Astrocyte (in vitro differentiated cells and primary cell): ENCODE results near the gene ECHDC3.

Experiments
- EZH2 ChIP-seq: IDR thresholded peaks from 2 replicates; pipeline ENCODE4 v1.6.1; 2012; ENCODE audit warnings: mild to moderate bottlenecking, low read length, inconsistent platforms; ENCODE audit not compliant: insufficient read depth
- TF ChIP-seq, protein P1 (sequence below): IDR thresholded peaks from 2 replicates; pipeline ENCODE4 v1.5.1; 2011; ENCODE audit warnings: low read depth, mild to moderate bottlenecking, inconsistent platforms, low read length, moderate library complexity; ENCODE audit not compliant: insufficient read depth

DNA sequence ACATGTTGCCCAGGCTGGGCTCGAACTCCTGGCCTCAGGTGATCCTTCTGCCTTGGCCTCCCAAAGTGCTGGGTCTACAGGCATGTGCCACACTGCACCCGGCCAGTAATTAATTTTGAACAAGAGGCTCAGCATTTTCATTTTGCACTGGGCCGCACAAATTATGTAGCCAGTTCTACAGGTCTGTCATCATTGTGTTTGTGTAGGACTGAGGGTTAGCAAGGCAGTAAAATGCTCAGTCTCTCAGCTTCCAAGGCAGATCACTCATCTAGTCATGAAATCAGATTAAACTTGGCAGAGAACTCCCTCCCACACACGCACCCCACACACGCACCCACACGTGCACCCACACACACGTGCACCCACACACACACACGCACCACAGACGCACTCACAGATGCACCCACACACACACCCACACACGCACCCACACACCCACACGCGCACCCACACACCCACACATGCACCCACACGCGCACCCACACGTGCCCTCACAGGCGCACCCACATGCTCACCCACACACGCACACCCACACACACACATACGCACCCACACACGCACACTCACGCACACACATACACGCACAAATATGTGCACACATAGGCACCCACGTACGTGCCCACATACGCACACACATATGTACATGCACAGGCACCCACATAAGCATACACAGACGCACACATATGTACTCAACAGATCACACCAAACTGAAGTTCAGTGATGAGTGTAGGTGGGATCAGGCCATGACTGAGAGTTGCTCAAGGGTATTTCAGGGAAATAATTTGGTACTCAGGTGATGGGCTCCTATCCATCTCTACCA, 53.1 kb downstream of the ECHDC3 start:
- TF ChIP-seq EZH2 = no peak
- TF ChIP-seq, protein P1, sequence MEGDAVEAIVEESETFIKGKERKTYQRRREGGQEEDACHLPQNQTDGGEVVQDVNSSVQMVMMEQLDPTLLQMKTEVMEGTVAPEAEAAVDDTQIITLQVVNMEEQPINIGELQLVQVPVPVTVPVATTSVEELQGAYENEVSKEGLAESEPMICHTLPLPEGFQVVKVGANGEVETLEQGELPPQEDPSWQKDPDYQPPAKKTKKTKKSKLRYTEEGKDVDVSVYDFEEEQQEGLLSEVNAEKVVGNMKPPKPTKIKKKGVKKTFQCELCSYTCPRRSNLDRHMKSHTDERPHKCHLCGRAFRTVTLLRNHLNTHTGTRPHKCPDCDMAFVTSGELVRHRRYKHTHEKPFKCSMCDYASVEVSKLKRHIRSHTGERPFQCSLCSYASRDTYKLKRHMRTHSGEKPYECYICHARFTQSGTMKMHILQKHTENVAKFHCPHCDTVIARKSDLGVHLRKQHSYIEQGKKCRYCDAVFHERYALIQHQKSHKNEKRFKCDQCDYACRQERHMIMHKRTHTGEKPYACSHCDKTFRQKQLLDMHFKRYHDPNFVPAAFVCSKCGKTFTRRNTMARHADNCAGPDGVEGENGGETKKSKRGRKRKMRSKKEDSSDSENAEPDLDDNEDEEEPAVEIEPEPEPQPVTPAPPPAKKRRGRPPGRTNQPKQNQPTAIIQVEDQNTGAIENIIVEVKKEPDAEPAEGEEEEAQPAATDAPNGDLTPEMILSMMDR = no peak
